Suppressor macrophage treated with lipopolysaccharide for 4 hours (primary cell): ENCODE results near the gene HS3ST5.
"Not testable (repeated sequence)": the region's sequence is repeated elsewhere in the genome, so short reads cannot be mapped to it uniquely, and the experiment has no call there.

ENCODE experiments used
- DNase-seq: peaks from one replicate; pipeline ENCODE4 v3.0.0-alpha.2; 2020

HS3ST5 gene

DNA sequence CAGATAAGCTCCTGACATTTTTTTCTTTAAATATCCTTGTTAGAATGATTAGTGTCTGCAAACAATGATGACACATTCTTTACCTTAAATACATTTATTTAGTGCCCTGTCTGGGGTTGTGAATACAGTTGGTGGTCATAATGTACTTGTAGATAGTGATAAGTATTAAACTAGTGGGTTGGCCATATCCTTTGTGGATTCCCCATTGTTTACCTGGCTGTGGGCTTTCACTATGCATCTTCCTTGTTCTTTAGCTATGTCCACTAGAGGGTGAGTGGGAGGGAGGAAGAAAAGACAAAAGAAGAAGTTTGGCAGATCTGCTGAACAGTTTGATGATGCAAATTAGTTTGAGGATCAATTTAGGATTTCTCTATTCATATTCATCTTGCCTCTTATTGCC is 15.7 kb downstream of the HS3ST5 start:
- DNase-seq: no peak

DNA sequence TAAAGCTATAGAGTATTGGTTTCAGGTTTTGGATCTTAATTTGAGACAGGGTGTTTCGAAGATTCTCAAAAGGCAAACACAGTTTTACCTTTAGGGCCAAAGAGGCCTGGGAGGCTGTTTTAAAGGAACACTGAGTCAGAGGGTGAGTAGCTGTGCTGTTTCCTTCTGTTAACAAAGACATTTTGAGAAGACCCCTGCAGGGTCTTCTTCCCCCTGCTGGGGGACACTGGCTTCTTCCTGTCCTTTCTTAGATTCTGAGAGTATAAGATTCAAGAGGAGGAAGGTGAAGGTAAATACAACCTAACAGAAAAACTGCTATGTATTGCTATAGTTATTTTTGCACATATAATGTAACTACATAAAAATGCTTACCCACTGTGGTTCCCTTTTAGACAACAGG is 19.0 kb downstream of the HS3ST5 start:
- no peak for DNase-seq

GRCh38 chr6:114319749-114320148 is 23.1 kb downstream of the HS3ST5 start:
- no peak for DNase-seq

- no peak for DNase-seq
Observed at GRCh38 chr6:114315831-114316595, 26.8 kb downstream of the HS3ST5 start.

DNA sequence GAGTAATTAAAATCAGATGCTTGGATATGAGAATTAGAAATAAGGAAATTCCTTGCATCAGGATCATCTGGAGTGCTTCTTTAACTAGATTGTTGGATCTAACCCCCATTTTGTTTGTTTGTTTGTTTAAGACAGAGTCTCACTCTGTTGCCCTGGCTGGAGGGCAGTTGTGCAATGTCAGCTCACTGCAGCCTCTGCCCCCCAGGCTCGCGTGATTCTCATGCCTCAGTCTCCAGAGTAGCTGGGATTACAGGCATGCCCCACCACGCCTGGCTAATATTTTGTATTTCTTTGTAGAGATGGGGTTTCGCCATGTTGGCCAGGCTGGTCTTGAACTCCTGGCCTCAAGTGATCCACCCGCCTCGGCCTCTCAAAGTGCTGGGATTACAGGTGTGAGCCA is 29.0 kb downstream of the HS3ST5 start:
- not testable (repeated sequence) for DNase-seq

GRCh38 chr6:114312931-114313330 is 29.9 kb downstream of the HS3ST5 start:
- DNase-seq: no peak

- no peak for DNase-seq
Observed at GRCh38 chr6:114310053-114310452, 32.8 kb downstream of the HS3ST5 start.

DNA sequence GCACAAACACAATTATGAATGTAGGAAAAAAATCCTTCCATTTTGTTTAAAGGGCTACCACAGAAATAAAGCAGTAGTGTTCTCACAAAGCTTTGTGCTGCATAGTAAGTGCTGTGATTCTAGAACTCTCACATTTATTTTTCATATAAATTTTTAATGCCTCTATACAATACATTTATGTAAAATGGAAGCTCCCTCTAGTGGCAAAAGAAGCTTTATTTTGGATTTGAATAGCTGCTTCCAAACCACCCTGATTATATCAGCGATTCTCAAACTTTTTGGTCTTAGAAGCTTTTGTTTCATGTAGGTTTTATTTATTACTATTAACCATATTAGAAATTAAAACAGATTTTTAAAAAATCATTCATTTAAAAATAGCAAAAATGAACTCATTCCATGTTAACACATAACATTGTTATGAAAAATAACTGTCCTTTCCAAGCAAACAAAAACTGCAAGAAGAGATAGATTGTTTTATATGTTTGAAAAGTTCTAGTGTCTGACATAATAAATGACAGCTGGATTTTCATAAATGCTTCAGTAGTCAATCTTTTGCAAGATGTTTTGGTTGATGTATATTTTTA is 38.4 kb downstream of the HS3ST5 start:
- peak; percentile 16 for DNase-seq

GRCh38 chr6:114301596-114302219 is 41.1 kb downstream of the HS3ST5 start:
- no peak for DNase-seq

GRCh38 chr6:114297135-114297534 is 45.7 kb downstream of the HS3ST5 start:
- DNase-seq: no peak

- no peak for DNase-seq
Observed at GRCh38 chr6:114292431-114292830, 50.4 kb downstream of the HS3ST5 start.

DNA sequence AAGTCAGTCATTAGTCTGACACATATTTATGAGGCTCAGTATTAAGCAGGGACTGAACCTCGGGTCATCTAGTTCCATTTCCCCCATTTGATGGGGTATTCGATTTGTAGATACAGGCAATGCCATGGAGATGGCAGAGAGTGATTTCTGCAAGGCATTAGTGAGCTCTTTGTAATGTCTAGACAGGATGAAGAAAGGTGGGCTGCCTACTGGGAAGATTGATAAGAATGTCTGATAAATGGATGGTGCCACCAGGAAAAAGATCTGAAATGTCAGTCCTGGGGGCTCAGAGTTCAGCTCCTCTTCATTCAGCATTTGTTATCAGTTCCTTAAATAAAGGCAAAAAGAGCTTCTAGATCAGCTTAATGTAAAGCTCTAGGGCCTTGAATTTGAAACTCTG is 51.4 kb downstream of the HS3ST5 start:
- DNase-seq: no peak

DNA sequence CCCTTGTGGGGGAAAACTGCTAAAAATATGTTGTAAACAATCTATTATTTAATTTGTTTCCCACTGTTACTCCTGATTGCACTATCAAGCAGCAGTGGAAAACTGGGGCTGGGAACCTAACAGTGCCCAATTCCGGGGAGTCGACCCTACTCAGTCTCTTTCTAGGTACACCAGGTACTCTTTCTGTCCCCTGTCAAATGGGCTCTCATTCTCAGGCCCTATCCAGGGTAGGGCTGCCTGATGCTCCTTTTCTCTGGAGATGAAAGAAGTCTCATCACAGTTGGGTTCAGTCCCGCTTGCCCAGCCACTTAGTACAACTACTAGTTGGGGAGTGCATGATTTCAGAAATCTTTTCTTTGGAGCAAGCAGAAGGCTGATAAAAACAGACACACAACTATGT is 52.0 kb downstream of the HS3ST5 start:
- no peak for DNase-seq

DNA sequence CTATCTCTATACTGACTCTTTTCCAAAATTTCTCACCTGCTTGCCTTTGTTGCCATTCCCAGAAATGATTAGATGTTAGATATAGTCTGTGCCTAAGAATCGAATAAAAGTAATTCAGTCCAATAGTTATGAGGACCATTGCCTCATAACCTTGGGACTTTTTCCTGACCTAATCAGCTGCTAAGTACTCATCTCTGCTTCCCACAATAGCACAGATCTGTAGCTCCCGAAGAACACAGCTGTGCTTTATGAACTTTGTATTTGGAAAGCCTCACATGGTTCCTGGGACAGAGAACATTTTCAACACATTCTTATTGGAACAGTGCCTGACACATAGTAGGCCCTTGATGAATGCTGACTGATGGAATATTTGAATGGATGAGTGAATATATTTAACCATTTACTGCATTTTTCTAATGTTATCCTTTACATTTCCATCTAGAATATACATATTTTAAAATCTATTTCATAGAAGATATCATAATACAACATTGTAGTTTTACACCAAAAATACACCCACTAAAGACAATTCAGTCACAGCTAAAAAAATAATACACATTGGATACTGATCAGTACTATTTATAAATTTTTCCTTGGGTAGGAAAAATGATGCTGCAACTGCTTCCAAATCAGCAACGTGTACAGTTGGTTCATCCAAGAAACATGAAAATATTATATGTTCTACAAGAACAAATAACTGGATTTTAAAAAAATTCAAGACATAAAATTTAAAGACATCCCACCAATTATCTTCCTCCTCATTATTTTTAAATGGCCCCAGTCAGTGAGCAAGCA is 53.9 kb downstream of the HS3ST5 start:
- no peak for DNase-seq

DNA sequence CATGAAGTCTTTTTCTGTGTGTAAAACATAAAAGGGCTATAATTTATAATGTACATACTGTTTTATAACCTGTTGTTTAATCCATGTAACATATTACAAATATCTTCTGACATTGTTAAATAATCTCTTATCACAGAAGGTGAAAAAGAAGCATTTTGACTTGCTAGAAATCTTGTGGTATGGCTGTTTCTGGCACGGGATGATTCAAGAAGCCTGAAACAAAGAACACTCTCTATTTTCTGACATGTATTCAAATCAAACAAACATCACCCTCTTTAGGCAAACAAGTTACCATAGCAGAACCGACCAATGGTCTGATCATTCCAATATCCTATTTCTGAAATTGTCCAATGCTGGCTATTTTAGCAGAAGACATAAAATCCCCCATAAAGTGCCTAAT is 55.4 kb downstream of the HS3ST5 start:
- DNase-seq: no peak

DNA sequence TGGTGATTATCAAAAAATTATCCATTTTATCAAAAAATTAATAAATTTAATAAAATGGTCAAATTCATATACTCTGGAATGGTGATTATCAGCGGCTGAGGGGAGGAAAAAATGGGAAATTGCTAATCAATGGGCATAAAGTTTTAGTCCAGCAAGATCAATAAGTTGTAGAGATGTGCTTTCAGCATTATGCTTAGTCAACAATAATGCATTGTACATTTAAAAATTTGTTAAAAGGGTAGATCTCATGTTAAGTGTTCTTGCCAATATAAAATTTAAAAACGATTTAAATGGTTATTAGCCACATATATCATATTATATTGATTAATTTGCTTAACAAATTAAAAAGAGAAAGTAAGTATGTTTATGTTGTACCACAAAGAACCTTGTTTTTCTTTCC is 56.6 kb downstream of the HS3ST5 start:
- no peak for DNase-seq

- no peak for DNase-seq
Observed at GRCh38 chr6:114284281-114284680, 58.5 kb downstream of the HS3ST5 start.

DNA sequence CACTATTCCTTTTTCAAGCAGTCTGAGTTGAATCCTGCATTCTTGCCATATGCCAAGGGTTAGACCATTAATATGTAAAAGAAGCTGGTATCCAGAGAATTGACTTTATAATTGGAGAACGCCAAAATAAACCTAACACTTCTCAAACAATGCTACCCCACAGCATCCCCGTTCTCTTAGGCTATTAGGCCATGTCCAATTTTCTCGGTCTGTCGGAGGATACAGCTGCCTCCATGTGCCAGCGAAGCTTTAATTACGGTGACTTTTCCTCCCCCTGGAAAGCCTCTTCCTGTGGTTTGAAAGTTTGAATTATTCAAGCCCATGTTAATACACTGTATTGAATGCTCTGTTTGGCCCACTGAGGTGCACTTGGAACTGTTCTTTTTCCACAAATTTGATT is 60.5 kb downstream of the HS3ST5 start:
- no peak for DNase-seq

DNA sequence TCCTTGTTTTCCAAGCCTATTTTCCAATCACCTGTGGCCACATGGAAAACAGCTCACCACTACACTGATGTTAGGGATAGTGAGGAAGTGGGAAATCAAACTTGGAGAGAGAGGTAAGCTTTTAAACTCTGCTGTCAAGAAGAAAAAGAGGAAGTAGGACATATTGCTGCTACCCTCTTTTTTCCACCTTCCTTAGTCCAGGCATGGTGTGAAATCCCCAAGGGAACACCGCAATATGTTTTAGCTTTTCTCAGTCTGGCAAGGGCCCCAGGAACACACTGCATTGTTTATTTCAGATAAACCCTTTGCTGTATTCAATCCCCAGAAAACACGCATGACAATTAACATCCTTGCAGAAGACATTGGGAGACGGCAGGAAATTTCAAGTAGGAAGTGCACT is 61.3 kb downstream of the HS3ST5 start:
- no peak for DNase-seq

GRCh38 chr6:114280239-114280982 is 62.4 kb downstream of the HS3ST5 start:
- no peak for DNase-seq

DNA sequence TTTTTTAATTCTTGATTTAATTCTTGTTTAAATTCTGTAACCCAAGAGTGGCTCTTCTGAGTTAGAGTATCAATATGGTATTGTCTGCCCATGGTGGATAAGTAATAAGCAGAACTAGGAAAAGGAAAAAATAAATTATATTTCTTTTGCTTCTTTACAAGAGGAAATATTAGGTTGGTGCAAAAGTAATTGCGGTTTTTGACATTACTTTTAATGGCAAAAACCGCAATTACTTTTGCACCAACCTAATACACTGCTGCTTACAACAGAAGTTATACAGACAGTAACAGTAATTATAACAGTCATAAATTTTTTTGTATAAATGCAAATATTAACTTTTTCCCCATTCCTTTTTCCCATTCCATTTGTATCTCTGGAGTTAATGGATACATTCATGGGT is 65.6 kb downstream of the HS3ST5 start:
- no peak for DNase-seq

- DNase-seq: no peak
Observed at GRCh38 chr6:114276783-114277182, 66.0 kb downstream of the HS3ST5 start.

GRCh38 chr6:114274836-114275235 is 68.0 kb downstream of the HS3ST5 start:
- DNase-seq: no peak
